HT-29 (cell line): Measurements from ENCODE around the gene KNG1. TPM values are rescaled to one million over a fixed set of nuclear protein-coding genes. Genes with fewer than 3 reads are reported as not detected.

Source experiments
- DNase-seq: peaks from one replicate; pipeline ENCODE4 v3.0.0-alpha.2; 2015; ENCODE audit warnings: low spot score
- small RNA-seq: library from RNA; depleted of rRNA; stranded (forward); fragments of <200 nt; gene quantifications from one replicate; pipeline ENCODE3, GENCODE V24; 2014
- total RNA-seq: library from RNA; depleted of rRNA; stranded (reverse); fragments of >200 nt; shearing (Covaris generic); gene quantifications from 2 replicates; pipeline ENCODE4 v1.2.3, GENCODE V29; 2014; rRNA removed

KNG1 gene
- total RNA-seq, 1 experiment from 2014 or later, result not detected

DNA sequence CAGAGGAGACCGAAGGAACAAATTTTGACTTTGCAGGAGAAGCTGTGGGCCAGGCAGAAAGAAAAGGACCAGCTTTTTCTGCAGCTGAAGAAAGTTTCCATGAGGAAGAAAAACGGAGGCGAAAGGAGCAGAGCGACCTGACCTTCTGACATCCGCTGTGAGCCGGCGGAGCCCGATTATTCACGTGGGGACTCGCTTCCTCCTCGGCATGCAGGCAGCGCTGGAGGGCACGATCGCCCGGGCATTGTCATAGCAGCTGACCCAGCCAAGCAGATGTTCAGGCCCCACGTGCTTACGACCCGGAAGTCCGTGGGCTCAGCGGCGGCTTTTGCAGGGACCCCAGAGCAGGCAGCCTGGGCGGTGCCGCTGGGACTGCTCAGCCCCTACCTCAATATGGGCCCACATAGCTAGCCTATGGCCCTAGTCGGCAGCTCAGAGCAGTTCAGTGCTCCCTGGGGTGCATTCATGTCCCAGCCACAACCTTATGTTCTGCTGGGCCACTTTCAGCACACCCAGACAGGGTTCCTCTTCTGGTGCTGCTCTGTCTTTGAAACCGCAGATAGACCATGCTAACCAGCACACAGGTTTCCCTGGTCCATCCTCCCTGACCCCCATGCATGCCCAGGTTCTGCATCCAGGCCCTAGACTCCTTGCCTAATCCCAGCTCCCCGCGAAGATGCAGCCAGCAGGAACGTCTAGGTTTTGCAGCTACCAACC is 55.7 kb downstream of the KNG1 start:
- DNase-seq, result no peak

DNA sequence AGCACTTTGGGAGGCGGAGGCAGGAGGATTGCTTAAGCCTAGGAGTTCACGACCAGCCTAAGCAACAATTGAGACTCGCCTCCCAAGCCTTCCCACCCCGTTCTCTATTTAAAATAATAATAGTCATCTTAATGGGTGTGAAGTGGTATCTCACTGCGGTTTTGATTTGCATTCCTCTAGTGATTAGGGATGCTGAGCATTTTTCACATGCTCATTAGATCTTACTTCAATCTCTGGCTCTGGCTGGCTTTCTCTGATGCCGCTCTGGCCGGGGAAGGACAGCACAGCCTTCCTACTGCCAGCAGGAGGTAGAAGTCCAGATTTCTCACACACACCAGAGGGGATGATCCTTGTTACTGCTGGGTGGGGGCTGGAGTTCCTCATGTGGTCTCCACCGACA is 58.8 kb downstream of the KNG1 start:
- no peak for DNase-seq

DNA sequence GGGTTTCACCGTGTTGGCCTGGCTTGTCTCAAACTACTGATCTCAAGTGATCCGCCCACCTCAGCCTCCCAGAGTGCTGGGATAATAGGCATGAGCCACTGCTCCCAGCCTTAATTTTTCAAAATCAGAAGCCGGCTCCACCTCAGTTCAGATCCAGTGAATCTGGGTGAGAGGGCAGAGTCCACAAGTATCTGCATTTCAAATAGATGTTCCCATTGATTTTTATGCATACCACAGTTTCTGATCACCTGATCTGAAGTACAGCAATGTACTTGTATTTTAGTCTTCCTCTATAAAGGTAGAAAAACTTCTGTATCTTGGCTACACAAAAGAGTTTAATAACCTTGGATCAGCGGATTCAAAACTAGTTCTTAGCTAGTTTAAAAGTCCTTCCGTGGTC is 62.0 kb downstream of the KNG1 start:
- DNase-seq, result no peak

DNA sequence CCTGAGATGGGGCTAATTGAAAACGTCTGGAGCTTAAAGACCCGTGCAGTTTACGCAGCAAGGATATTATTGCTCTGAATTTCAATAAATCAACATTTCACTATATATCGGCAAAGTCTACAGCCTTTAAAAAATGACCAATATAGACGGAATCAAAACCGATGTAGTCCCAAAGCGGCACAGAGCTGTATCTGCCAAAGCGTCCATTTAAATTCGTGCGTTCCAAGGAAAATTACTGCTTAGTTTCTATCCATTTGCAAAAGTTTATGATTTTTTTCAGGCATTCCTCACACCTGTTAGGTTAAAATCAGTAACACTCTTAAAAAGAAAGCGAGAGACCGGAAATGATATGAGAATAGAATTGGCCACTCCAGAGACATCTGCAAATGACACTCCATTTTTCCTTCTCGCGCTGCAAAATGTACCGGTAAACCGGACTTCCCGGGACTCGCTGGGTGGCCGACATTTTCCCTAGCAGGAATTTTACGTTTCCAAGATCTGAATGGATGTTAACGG is 65.4 kb downstream of the KNG1 start:
- no peak for DNase-seq

DNA sequence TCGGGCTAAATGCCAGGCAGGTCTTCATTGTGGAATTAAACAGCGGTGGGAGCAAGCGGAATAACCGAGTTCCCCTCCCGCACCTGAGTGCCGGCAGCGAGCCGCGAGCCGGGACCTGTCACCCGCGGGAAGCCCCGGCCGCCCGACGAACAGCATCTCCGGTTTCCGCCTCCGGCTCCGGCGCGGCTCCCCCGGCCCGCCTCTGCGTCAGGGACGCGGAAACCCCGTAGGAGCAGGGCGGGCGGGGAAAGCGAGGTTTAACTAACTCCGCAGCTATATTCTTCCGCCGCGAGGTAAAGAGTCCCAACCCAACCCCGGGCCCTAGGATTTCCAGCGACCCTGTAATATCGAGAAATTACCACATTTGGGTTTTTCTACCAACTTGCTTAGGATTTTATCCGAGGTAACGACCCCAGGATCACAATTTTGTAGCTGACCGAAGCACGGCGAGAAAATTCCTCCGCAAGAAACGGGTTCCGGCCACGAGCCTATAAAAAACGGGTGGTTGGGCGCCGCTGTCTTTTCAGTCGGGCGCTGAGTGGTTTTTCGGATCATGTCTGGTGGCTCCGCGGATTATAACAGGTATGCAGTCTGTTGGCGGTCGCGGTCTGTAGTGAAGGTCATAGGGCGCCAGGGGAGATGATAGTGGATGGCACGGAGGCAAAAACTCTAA is 66.0 kb downstream of the KNG1 start, which contains the start of gene EIF4A2:
TSS of gene EIF4A2 (plus strand) at position 520 of the 673 bp plus-strand sequence. CDS start at position 554, 34 bp downstream.
- DNase-seq, result peak; percentile 88

DNA sequence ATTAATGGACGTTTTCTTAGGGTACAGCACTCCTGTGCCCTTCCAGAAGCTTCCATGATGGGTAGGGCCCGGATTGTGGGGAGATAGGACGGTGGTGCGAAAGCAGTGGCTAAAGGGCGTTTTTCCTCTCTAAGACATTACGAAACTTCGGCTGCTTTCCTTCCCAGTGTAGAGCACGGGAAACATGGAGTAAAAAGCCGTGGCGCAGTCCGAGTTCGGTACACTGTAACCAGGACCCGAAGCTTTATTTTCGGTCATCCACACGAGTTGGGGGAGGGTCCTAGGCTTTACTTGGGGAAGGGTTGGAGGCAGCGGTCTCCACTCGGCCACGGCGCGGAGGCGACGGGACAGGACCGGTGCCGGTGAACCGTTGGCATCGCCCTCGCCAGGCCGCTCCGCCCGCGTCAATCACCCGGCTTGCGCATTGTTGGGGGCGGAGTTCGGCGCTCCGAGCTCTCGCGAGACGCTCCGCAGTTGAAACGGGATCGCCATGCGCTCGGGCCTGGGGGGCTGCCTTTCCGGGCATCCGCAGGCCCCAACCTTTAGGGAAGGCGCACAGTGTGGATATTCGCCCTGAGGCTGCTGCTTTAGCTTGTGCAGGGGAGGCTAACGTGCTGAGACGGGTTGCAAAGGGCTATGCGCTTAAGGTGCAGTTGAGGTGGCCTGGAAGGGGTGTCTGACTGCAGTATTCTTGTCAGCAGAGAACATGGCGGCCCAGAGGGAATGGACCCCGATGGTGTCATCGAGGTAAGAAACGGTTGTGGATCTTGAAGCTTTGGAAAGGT is 66.8 kb downstream of the KNG1 start:
- DNase-seq, result peak; percentile 81

DNA sequence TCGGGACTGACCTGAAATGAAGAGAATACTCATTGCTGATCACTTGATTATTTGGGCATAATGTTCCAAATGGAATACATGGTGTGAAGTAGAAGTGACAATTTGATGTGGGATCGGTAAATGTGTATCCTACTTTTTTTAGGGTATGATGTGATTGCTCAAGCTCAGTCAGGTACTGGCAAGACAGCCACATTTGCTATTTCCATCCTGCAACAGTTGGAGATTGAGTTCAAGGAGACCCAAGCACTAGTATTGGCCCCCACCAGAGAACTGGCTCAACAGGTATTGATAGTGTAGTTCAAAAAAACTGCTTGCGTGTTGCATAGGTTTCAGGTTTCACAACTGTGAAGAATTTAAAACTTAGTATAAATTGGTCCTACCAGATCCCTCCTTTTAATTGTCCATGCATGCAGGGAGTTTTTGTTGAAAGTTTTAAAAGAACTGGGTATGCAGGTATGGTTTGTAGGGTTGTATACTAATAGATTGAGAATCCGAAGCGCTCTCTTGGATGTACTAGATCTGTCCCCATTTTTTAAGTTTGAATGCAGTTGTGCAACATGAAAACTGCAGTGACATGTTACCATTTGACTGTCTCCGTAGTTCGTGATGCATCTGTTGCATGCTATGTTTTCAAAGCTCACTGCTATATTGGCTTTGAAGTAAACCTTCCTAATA is 67.8 kb downstream of the KNG1 start:
- peak; percentile 31 for DNase-seq

DNA sequence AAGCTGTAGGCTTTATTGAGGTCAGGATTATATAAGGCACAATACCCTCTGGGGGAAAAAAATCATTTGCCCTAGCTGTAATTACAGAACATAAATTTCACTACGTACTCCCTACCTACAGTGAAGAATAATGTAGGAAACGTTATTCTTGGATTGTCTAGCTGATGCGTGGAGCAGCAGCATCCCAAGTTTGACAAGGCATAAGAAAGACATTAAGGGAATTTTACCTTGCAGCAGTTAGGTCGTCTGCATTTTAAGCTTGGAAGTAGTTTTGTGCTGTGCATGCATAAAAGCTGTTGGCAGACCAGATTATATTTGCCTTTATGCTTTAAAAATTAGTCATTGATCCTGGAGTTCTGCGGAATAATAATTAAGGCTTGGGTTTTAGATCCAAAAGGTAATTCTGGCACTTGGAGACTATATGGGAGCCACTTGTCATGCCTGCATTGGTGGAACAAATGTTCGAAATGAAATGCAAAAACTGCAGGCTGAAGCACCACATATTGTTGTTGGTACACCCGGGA is 68.4 kb downstream of the KNG1 start:
- peak; percentile 14 for DNase-seq

DNA sequence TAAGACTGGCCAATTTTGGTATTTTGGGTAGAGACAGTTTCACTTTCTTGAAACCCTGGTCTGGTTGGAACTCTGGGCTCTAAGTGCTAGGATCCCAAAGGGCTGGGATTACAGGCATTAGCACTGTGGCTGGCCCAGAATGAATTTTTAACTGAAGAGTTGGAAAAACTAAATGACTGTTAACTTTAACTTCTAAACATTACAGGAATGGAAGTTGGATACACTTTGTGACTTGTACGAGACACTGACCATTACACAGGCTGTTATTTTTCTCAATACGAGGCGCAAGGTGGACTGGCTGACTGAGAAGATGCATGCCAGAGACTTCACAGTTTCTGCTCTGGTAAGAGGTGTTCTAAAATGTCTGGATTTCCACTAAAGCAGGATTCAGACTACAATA is 69.8 kb downstream of the KNG1 start:
- no peak for DNase-seq

DNA sequence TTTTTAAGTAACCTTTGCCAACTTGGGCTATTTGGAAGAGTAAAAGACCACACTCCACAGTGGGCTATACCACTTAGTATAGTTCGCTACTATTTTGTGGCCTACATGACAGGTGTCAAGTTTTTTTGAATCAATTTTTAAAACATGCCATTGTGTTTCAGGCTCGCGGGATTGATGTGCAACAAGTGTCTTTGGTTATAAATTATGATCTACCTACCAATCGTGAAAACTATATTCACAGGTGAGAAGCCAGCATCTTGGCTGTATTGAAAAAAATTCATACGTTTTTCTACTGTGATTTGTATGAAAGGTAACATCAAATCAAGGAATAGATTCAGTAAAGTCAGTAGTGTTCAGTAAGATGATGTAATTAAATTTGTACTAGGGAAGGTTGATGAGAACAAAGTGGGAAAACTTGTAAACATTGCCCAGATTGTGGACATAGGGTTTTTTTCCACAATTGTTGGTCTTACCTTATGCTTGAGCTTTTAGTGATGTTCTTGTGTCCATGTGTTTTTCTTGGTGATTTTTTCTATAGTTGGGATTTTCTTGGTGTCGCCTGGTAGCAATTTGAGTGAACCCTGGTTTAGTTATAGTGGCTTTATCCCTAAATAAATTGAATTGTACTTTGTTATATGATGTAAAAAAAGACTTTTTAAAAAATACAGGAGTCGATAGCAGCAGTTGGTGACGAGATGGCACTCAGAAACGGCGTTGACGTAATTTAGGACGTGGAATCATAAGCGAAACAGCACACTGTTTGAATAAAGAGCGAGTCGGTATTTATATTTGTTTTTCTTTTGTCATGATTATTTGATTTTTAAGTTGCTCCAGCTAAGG is 70.7 kb downstream of the KNG1 start:
- peak; percentile 4 for DNase-seq

DNA sequence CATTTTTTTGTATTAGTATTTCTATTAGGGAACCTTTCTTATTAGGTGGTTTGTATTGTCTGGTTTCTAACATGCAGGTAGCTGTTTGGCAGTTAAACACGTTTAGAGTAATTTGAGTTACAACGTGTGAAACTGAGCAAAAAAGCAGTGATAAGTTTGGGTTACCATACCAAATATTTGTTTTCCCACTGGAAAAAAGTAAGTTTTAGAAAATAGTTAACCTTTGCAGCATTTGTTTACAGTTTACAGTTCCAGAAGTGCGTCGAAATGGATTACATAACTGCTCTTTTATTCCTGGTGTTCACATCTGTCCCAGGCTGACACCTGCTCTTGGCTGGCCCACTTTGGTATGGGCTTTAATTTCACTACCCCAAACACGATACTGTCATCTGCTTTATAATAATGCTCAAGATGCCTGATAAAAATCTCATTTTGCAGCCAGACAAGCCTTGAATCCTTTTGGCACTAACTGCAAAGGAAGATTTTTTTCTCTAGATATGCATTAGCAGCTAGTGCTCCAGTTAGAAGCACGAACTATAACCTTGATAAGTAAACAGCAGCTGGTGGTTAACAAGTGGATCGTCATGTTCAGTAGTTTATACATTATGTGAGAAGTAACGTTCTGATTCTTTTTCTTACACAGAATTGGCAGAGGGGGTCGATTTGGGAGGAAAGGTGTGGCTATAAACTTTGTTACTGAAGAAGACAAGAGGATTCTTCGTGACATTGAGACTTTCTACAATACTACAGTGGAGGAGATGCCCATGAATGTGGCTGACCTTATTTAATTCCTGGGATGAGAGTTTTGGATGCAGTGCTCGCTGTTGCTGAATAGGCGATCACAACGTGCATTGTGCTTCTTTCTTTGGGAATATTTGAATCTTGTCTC is 71.6 kb downstream of the KNG1 start:
- peak; percentile 26 for DNase-seq

DNA sequence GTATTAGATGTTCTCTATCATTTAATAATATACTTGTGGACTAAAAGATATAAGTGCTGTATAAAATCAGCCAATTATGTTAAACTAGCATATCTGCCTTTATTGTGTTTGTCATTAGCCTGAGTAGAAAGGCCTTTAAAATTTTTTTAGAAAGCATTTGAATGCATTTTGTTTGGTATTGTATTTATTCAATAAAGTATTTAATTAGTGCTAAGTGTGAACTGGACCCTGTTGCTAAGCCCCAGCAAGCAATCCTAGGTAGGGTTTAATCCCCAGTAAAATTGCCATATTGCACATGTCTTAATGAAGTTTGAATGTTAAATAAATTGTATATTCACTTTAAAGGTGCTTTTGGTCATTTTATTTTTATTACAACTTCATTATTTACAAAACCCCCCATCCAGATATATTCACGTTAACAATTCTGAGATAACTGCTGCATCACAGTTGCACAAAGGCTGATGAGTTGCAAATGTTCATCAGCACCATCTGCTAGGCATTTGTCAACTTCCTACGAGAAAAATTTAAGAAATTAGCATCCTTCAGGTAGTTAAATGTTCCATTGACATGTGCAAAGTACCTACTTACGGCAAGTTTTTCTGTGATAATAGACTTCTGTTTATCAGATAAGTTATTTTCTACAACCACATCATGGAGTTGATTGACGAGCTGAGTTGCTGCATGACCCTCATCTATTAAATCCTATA is 72.5 kb downstream of the KNG1 start:
- DNase-seq, result peak; percentile 28

DNA sequence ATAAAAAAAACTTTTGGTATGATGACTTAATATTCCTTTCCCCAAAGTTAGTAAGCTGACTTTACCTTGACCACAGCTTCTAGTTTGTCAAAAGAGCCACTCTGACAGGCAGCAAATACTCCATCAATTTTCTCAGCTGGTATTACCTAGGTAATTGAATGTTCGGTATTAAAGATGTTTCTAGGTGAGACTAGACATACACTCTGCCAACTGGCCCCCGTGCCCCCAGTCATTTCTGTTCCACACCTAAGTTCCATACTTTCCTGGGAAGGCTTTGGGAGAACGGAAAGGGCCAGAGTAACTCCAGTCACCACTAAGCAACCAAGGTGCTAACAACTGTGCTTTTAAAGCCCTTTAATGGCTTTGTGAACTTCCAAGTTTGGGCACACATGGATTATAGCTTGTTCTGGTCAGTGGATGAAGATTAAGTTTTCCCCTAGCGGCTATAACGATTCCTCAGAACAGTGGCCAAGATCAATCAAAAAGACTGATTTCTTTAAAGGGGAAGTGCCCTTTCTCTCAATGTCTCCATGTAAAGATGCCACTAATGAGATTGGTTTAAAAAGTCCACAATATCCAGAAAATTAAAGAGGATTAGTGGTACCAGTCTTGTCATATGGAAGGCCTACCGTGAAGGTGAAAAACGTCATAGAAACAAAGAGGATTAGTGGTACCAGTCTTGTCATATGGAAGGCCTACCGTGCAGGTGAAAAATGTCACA is 73.3 kb downstream of the KNG1 start:
- DNase-seq, result peak; percentile 65

Small RNAs within 50 kb of the gene (small RNA-seq; reads per million reads assigned to genes)
- gene RF00092 (not detected), gene RNU6-1105P (not detected), gene SNORA4 (not detected), gene SNORA63 (not detected), gene SNORA81 (not detected), gene SNORD2 (not detected)

Other genes starting within 250 kb of the KNG1 start
- gene CRYGS, start 173.0 kb upstream of the KNG1 start, total RNA-seq, result 0.28 and 0.86 TPM in 2 replicates
- 7.0 and 8.8 TPM in 2 replicates for gene TBCCD1, start 150.0 kb upstream of the KNG1 start, total RNA-seq
- 63.5 and 71.3 TPM in 2 replicates for gene DNAJB11, start 146.6 kb upstream of the KNG1 start, total RNA-seq
- gene AHSG, start 104.3 kb upstream of the KNG1 start, total RNA-seq, result not detected in 2 replicates
- gene FETUB, start 77.0 kb upstream of the KNG1 start, total RNA-seq, result not detected in 2 replicates
- gene HRG, start 51.3 kb upstream of the KNG1 start, total RNA-seq, result not detected in 2 replicates
- 189 and 213 TPM in 2 replicates for gene EIF4A2, start 66.2 kb downstream of the KNG1 start, total RNA-seq
- gene RFC4, start 89.1 kb downstream of the KNG1 start, total RNA-seq, result 23.6 and 38.0 TPM in 2 replicates
- not detected in 2 replicates for gene ADIPOQ, start 125.4 kb downstream of the KNG1 start, total RNA-seq
- gene ST6GAL1, start 213.2 kb downstream of the KNG1 start, total RNA-seq, result 1.9 and 4.2 TPM in 2 replicates